K562 (cell line): ENCODE measurements around the gene LIX1L. TPM values are rescaled to one million over a fixed set of nuclear protein-coding genes. Genes with fewer than 3 reads are reported as not detected.

Source experiments
- ATAC-seq: fragments of 200-7000 bp; cut with Tn5 transposase; 3 replicates; pipeline ENCODE4 v1.9.1; 2020; ENCODE audit warnings: moderate library complexity
- BruUV-seq: library from RNA; stranded (reverse); fragments of 400-500 nt; replicated peaks from 2 replicates; lab custom pipeline; 2021; lab: Mats Ljungman, UMichigan
- CTCF ChIA-PET: fragments of 300-600 bp; formaldehyde crosslinking; extraction: SDS; loops from one replicate; lab custom pipeline; 2021; ENCODE audit warnings: low intra/inter-chr PET ratio; lab: Yijun Ruan, JAX
- POLR2A ChIA-PET: fragments of 300-600, 350-650 bp; sonication (Branson Sonifier 250); formaldehyde crosslinking; extraction: SDS; loops from one replicate; lab custom pipeline; 2021; ENCODE audit warnings: antibody characterized with exemption, inconsistent platforms; lab: Yijun Ruan, JAX
- DNase-seq, 4 experiments: peaks; one replicate each; pipeline versions ENCODE4 v3.0.0 to v3.0.0-alpha.2; 2011 to 2018; ENCODE audit warnings: low spot score in 3 of 4, mixed read lengths in 3 of 4; ENCODE audit errors: extremely low read depth in 1 of 4
- FAIRE-seq: peaks from 2 replicates; lab custom pipeline; 2011; peaks lifted over from hg19 to GRCh38; lab: Jason Lieb, UNC
- H2AFZ ChIP-seq: 2 replicates; pipeline ENCODE4 v1.6.0; 2011; ENCODE audit warnings: low read depth, low read length, control low read depth, inconsistent platforms
- H3K27ac ChIP-seq: fragments of 200-600 bp; 3 replicates; pipeline ENCODE4 v1.8.0; 2011; ENCODE audit warnings: low read depth, mild to moderate bottlenecking, control low read depth, inconsistent platforms, low read length, moderate library complexity, mixed read lengths; ENCODE audit errors: extremely low read depth
- H3K27me3 ChIP-seq, 2 experiments: fragments of 300-600 bp in 1 of 2; 2 replicates in 1 of 2; 3 replicates in 1 of 2; pipeline versions ENCODE4 v1.6.0 to v1.8.0; 2011; ENCODE audit warnings: inconsistent platforms in 2 of 2, low read length in 2 of 2, mild to moderate bottlenecking in 1 of 2, mixed read lengths in 1 of 2, moderate library complexity in 1 of 2; ENCODE audit not compliant: control insufficient read depth in 2 of 2, insufficient read depth in 2 of 2
- H3K36me3 ChIP-seq: fragments of 300-600 bp; 3 replicates; pipeline ENCODE4 v1.8.0; 2011; ENCODE audit warnings: mild to moderate bottlenecking, low read length, inconsistent platforms; ENCODE audit not compliant: control insufficient read depth, insufficient read depth
- H3K4me1 ChIP-seq, 2 experiments: fragments of 200-600 bp in 1 of 2; replicated peaks in 1 of 2; 2 replicates in 1 of 2; 3 replicates in 1 of 2; pipeline versions ENCODE4 v1.5.1 to v1.8.0; 2011; ENCODE audit warnings: inconsistent platforms in 2 of 2, low read length in 2 of 2, mild to moderate bottlenecking in 1 of 2, mixed read lengths in 1 of 2, moderate library complexity in 1 of 2; ENCODE audit not compliant: control insufficient read depth in 2 of 2, insufficient read depth in 2 of 2
- H3K4me2 ChIP-seq: 2 replicates; pipeline ENCODE4 v1.6.1; 2011; ENCODE audit warnings: low read length, control low read depth, inconsistent platforms, mixed read lengths; ENCODE audit not compliant: insufficient read depth
- H3K4me3 ChIP-seq: fragments of 200-600 bp; sonication (generic), shearing (Covaris generic); 2 replicates; pipeline ENCODE4 v1.5.1; 2016; ENCODE audit warnings: control low read depth, inconsistent platforms
- H3K79me2 ChIP-seq: fragments of 200-600 bp; 3 replicates; pipeline ENCODE4 v1.8.0; 2011; ENCODE audit warnings: low read length, inconsistent platforms; ENCODE audit not compliant: control insufficient read depth, insufficient read depth
- H3K9ac ChIP-seq, 2 experiments: 2 replicates each; pipeline versions ENCODE4 v1.6.0 to v1.6.1; 2011; ENCODE audit warnings: low read depth in 2 of 2, low read length in 2 of 2, control low read depth in 1 of 2, inconsistent platforms in 1 of 2, mild to moderate bottlenecking in 1 of 2, mixed read lengths in 1 of 2; ENCODE audit not compliant: insufficient read depth in 1 of 2
- H3K9me1 ChIP-seq: one replicate; pipeline ENCODE4 v1.6.0; 2011; ENCODE audit warnings: inconsistent platforms, mild to moderate bottlenecking, low read length, moderate library complexity; ENCODE audit not compliant: control insufficient read depth, insufficient read depth
- H3K9me3 ChIP-seq: replicated peaks from 2 replicates; pipeline ENCODE4 v1.5.1; 2011; ENCODE audit warnings: low read depth, low read length, inconsistent platforms; ENCODE audit not compliant: control insufficient read depth, insufficient read depth
- H4K20me1 ChIP-seq: replicated peaks from 2 replicates; pipeline ENCODE4 v1.6.1; 2011; ENCODE audit warnings: low read length, inconsistent platforms, mixed read lengths; ENCODE audit not compliant: control insufficient read depth, insufficient read depth
- CBX1 ChIP-seq: sonication (generic); IDR thresholded peaks from 2 replicates; pipeline ENCODE4 v1.6.1; 2016; ENCODE audit warnings: antibody characterized with exemption, low read depth, mild to moderate bottlenecking
- CREB5 ChIP-seq: fragments of 250-450 bp; sonication (Bioruptor Pico); IDR thresholded peaks from 2 replicates; pipeline ENCODE4 v1.5.0; 2020; ENCODE audit warnings: mild to moderate bottlenecking
- E4F1 ChIP-seq: fragments of 250-450 bp; sonication (Bioruptor Pico); IDR thresholded peaks from 2 replicates; pipeline ENCODE4 v1.5.0; 2021; ENCODE audit warnings: mild to moderate bottlenecking, borderline replicate concordance
- NR1H2 ChIP-seq: sonication (generic); formaldehyde crosslinking; IDR thresholded peaks from 2 replicates; pipeline ENCODE4 v1.4.0; 2020; ENCODE audit warnings: mild to moderate bottlenecking, missing genetic modification reagents
- PTTG1 ChIP-seq: fragments of 450-650 bp; IDR thresholded peaks from 2 replicates; pipeline ENCODE4 v1.6.1; 2016; ENCODE audit warnings: low read depth, mild to moderate bottlenecking, missing genetic modification characterization, missing compliant biosample characterization
- RAD21 ChIP-seq, 2 experiments: fragments of 250-450 bp in 1 of 2; fragments of 450-650 bp in 1 of 2; sonication (Bioruptor Pico) in 1 of 2; formaldehyde crosslinking in 1 of 2; IDR thresholded peaks in 1 of 2; conservative IDR thresholded peaks in 1 of 2; 2 replicates each; pipeline versions ENCODE4 v1.4.0 to v1.8.0; 2020 to 2022; ENCODE audit warnings: mild to moderate bottlenecking in 2 of 2, moderate library complexity in 1 of 2
- RBBP5 ChIP-seq: fragments of 200-600 bp; sonication (generic); IDR thresholded peaks from 2 replicates; pipeline ENCODE4 v1.6.1; 2012; ENCODE audit warnings: borderline replicate concordance, mild to moderate bottlenecking, low read length, control low read depth, inconsistent platforms; ENCODE audit not compliant: insufficient read depth, poor library complexity, severe bottlenecking
- RBM15 ChIP-seq: fragments of 200-400 bp; formaldehyde crosslinking; IDR thresholded peaks from 2 replicates; pipeline ENCODE4 v1.6.1; 2018; ENCODE audit warnings: mild to moderate bottlenecking, low read length, moderate library complexity; ENCODE audit not compliant: insufficient read depth
- SFPQ ChIP-seq: fragments of 200-400 bp; formaldehyde crosslinking; IDR thresholded peaks from 2 replicates; pipeline ENCODE4 v1.6.1; 2017; ENCODE audit warnings: mild to moderate bottlenecking, low read depth, low read length, moderate library complexity
- SNRNP70 ChIP-seq: fragments of 200-400 bp; formaldehyde crosslinking; optimal IDR thresholded peaks from 2 replicates; pipeline ENCODE3; 2017; ENCODE audit warnings: low read depth, low read length
- XRCC3 ChIP-seq: fragments of 450-650 bp; IDR thresholded peaks from 2 replicates; pipeline ENCODE4 v1.6.1; 2017; ENCODE audit warnings: mild to moderate bottlenecking, moderate library complexity
- ZNF274 ChIP-seq: IDR thresholded peaks from 2 replicates; pipeline ENCODE4 v1.6.1; 2011; ENCODE audit warnings: low read depth, mild to moderate bottlenecking, low read length, moderate library complexity, borderline replicate concordance
- ZNF512 ChIP-seq: IDR thresholded peaks from 2 replicates; pipeline ENCODE4 v1.6.1; 2016; ENCODE audit warnings: missing genetic modification characterization, missing compliant biosample characterization
- WGBS: fragments of 100-300 bp; shearing (Covaris generic); methylation state at CpG from one replicate; pipeline ENCODE4 v1.1.6; 2016; ENCODE audit warnings: low coverage, mixed read lengths; ENCODE audit not compliant: insufficient coverage; ENCODE audit errors: missing lambda C conversion rate; 5-methylcytosine and 5-hydroxymethylcytosine counted together
- in situ Hi-C: fragments of 300-500 bp; cut with MboI; formaldehyde crosslinking; loops from 4 replicates; pipeline ENCODE4 v1.15.0; 2018; ENCODE audit warnings: inconsistent platforms, mixed read lengths
- intact Hi-C: fragments of 100-400 bp; cut with micrococcal nuclease; formaldehyde crosslinking; loops from 2 replicates; pipeline ENCODE4 v1.14.2; 2022
- polyA plus RNA-seq, 8 experiments: library from polyadenylated mRNA; depleted of rRNA in 4 of 8; stranded (reverse) in 5 of 8; unstranded in 3 of 8; fragments of >200 nt; fragmentation: Nextera tagmentation in 2 of 8; fragmentation: Illumina TruSeq in 1 of 8; extraction: Ambion mirVana in 2 of 8; extraction: Trizol in 1 of 8; gene quantifications; 2 replicates each; pipeline versions ENCODE4 v1.2.1 to v1.2.3, GENCODE V29; 2011 to 2014; ENCODE audit warnings: inconsistent platforms in 1 of 8, missing spikeins in 1 of 8
- total RNA-seq, 7 experiments: library from RNA; depleted of rRNA in 6 of 7; stranded (reverse); fragments of >200 nt in 6 of 7; fragmentation: Illumina TruSeq in 2 of 7; extraction: Trizol in 2 of 7; gene quantifications; 2 replicates each; pipeline versions ENCODE4 v1.2.1 to v1.2.3, GENCODE V29; 2011 to 2021; ENCODE audit warnings: low replicate concordance in 1 of 7

LIX1L gene
- total and polyA plus RNA-seq, 9 of the 15 experiments (the other 6 are each of a cell fraction or from before 2014, with no cell fraction given) = 4.6 to 26.5 (median 12.5) TPM

GRCh38 chr1:145947551-145947950 lies 10.3 kb downstream of the LIX1L start:
- no peak for DNase-seq
- peaks cover 12% of the 10 kb centered on the region; the same call in 1 of the 3 replicates for H3K36me3 ChIP-seq
- intact Hi-C loops = no loop called here
- H3K27ac ChIP-seq = no peak overlapping the region
- H2AFZ ChIP-seq = no peak overlapping the region
- H3K27me3 ChIP-seq = no peaks in the 10 kb centered on the region
- H3K9me3 ChIP-seq = no peaks in the 10 kb centered on the region
- FAIRE-seq = no peak
- H3K9ac ChIP-seq = no peak overlapping the region
- WGBS = 55% methylated on average over 4 of the region's 4 CpGs
- CTCF ChIA-PET = no interaction called here
- H3K4me3 ChIP-seq = no peak overlapping the region
- TF ChIP-seq RBBP5 = no peak
- TF ChIP-seq CREB5 (CRISPR knock-in tag) = no peak
- TF ChIP-seq ZNF512 (tag) = no peak
- no peak for TF ChIP-seq XRCC3
- no peak for TF ChIP-seq NR1H2
- TF ChIP-seq CBX1 = no peak
- no peak for TF ChIP-seq ZNF274
- no peak for TF ChIP-seq SFPQ
- no peak for TF ChIP-seq E4F1 (CRISPR knock-in tag)
- no peak for TF ChIP-seq RBM15
- no peak for TF ChIP-seq SNRNP70
- no peak for TF ChIP-seq RAD21 (CRISPR knock-in tag; conservative IDR thresholded peaks at IDR 0.05 in 1 of 2, IDR thresholded peaks at IDR 0.05 in 1 of 2)
- no peak for TF ChIP-seq PTTG1
- TF ChIP-seq, all 486 proteins: peak for 0
- no TSS peak for BruUV-seq
- in situ Hi-C loops = no loop called here
- no peaks in the 10 kb centered on the region for H3K79me2 ChIP-seq
- H4K20me1 ChIP-seq = no peaks in the 10 kb centered on the region
- ATAC-seq = no peak
- POLR2A ChIA-PET = interaction anchor here (0.5 to 1.8 kb wide), 2 partner anchors 21 to 49 kb away, joined by 3 to 4 read pairs; partner anchors contain the start of gene RBM8A
- H3K4me1 ChIP-seq = peaks cover 0 to 3% of the 10 kb centered on the region in 2 experiments; a peak in 3 of 5 replicates
- no peak overlapping the region for H3K4me2 ChIP-seq
- no peaks in the 10 kb centered on the region for H3K9me1 ChIP-seq
